Measurements from ENCODE around the gene P2RY12.

DNA sequence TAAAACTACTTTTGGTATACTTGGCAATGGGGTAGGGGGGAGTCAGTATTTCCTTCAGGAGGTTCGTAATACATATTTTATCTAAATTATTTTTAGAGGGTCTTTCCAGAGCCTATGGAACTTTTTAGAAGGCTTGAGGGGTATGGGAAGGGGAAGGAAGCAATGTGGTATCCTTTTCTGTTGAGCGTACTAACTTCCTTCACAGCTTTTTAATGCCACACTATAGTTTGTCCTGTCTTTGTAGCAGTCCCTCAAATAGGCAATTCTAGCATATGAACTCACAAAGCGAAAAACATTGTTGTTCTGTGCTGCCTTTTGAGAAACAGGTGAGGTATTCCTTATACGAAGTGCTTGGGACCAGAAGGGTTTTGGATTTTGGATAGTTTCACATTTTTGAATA, 32.9 kb downstream of the P2RY12 start:
- TF ChIP-seq CTCF (conservative IDR thresholded peaks at IDR 0.05; ENCODE audit: low read length) (no peak), EZH2phosphoT487 (IDR thresholded peaks at IDR 0.05; ENCODE audit: borderline replicate concordance) (no peak)
